Renal cortical epithelial cell (primary cell): ENCODE data around the gene KATNB1. TPM values are rescaled to one million over a fixed set of nuclear protein-coding genes. Genes with fewer than 3 reads are reported as not detected.

Source experiments
- DNase-seq: peaks from one replicate; pipeline ENCODE4 v3.0.0-alpha.2; 2011; ENCODE audit warnings: low read depth
- total RNA-seq: library from RNA; depleted of rRNA; stranded (reverse); fragments of >200 nt; gene quantifications from 2 replicates; pipeline ENCODE4 v1.2.3, GENCODE V29; 2014

The KATNB1 gene
- total RNA-seq, 1 donor from 2014 or later: 31.8 TPM

DNA sequence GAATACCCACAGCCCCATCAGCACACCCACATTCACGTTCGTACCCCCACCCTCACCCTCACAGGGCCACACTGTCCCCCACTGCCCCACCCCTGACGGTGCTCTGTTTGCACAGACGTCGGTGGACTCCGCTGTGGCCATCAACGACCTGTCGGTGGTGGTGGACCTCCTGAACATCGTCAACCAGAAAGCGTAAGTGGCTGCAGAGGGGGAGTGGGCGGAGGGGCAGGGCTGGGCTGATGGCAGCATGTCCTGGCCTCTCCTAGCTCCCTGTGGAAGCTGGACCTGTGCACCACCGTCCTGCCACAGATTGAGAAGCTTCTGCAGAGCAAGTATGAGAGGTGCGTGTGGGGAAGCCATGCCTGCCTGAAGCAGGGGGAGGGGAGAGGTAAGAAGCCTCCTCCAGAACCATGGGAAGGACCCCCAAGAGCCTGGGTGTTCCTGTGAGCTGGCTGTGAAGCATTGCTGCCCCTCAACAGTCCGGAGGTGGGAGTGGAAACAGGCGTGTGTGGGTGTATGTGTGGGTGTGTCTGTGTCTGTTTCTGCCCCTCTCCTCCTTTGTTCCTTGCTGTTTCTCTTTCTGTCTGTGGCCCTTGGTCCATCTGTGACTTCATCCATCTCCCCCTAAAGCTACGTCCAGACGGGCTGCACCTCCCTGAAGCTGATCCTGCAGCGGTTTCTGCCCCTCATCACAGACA, 20.3 kb downstream of the KATNB1 start:
- no peak for DNase-seq

DNA sequence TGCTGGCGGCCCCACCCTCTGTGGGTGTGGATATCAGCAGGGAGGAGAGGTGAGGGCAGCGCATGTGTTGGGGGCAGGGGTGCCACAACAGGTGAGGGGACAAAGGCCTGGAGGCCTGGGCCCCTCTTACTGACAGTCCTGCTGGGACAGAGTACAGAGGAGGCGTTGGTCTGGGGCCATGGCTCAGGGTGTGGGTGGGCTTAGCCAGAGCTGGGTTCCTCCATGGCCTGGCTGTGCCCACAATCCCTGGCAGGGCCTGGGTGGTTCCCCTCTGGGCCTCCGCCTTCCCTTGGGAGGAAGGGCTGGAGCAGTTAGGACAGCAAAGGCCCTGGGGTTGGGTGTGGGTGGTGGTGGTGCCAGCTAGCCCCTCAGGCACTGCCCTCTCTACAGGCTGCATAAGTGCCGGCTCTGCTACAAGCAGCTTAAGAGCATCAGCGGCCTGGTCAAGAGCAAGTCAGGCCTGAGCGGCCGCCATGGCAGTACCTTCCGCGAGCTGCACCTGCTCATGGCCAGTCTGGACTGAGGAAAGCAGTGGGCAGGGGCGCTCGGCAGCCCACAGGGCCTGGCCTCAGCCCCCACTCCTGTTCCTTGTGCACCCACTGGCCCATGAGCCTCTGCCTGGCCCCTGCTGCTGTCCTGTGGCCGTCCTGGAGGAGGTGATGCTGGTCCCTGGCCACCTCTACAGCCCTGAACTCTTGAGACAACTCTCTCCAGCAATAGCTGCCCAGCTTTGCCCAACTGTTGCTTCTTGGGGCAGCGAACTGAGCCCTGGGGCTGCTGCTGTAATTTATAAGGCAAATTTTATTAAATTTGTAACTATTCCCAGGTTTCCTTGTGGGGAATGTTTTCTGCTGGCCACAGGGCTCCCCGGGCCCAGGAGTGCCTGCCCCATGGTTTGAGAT, 21.1 kb downstream of the KATNB1 start:
- DNase-seq: no peak

DNA sequence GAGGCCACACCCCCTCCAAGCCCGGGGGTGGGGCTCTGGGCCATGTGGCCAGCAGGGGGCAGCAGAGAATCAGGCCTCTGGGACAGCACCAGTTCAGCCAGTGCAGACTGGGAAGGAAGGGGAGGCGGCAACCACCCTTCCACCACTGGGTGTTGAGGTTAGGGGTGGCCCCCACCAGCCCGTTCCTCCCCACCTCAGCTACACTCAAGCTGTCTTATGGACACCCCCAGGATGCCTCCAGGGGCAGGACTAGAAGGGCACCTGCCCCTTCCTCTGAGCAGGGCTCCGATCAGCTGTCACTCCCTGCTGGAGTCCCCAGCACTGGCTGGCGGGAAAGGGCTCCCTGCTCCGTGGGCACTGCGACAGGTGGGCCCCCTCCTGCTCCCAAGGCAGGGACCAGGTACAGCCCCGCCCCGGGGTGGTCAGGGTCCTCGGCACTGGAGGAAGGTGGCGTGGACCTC, 21.8 kb downstream of the KATNB1 start:
- DNase-seq: peak; percentile 44

DNA sequence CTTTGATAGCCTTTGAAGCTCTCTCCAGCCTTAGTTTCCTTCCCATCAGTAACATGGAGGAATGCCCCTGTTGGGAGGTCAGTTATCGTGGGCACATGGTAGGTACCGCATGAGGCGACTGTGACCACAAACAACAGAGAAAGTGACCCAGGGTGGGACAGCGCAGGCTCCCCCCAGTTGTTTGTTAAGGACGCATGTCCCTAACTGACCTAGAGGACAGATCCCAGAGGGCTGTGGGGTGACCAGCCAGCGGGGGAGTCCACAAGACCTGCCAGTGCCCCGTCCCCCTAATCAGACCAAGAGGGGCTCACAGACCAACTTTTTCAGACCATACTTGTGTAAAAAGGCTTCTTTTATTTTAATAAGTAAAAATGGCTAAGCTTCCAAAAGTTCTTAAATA, 22.3 kb downstream of the KATNB1 start:
- DNase-seq: no peak

DNA sequence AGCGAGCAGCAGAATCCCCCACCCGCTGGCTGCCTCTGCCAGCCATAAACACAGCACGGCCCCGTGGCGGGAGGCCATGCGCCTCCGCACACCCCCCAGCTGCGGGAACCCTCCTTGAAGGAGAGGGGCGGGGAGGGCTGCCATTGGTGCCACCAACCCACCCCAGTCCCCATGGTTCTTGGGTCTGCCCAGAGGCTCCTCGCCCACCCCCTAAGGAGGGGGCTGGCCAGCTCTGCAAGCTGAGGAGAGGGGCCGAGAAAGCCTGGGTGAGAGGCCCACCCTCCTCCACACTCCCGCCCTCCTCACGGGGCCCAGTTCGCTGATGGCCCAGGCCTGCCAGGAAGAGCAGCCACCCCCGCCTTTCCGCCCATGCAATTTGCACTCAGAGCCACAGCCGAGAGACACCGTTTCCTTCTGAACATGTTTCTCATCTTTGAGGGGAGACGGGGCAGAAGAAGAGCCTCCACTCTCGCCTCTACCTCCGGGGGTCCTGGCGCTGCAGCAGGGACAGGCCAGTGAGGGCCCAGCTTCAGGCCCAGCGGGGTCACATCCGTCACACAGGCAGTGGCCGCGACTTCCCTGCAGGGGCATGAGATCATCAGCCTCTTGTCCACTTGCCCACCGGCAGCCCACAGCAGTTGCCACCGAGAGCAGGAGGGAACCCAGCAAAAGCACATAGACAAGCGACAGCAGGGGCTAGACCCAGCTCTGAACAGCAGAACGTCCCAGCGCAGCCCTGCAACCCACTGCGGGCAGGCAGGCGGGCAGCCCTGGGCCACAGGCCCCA, 23.0 kb downstream of the KATNB1 start:
- no peak for DNase-seq

DNA sequence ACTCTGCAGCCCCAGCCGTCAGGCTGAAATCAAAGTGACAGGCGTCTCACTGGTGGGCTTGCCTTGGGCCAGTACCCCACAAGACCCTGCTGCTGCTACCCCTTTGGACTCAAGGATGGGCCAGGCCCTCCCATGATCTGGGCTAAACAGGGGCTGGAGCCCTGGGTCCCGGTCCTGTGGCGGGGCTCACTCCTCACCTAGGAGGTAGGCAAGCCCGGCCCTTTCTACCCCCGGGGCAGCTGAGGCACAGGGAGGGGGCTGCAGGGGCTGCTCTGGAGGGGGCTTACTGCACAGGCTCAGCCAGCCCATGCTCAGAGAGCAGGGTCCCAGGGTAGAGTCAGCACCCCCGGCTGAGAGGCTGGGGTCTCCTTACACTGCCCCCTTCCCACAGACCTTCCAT, 23.6 kb downstream of the KATNB1 start:
- no peak for DNase-seq

DNA sequence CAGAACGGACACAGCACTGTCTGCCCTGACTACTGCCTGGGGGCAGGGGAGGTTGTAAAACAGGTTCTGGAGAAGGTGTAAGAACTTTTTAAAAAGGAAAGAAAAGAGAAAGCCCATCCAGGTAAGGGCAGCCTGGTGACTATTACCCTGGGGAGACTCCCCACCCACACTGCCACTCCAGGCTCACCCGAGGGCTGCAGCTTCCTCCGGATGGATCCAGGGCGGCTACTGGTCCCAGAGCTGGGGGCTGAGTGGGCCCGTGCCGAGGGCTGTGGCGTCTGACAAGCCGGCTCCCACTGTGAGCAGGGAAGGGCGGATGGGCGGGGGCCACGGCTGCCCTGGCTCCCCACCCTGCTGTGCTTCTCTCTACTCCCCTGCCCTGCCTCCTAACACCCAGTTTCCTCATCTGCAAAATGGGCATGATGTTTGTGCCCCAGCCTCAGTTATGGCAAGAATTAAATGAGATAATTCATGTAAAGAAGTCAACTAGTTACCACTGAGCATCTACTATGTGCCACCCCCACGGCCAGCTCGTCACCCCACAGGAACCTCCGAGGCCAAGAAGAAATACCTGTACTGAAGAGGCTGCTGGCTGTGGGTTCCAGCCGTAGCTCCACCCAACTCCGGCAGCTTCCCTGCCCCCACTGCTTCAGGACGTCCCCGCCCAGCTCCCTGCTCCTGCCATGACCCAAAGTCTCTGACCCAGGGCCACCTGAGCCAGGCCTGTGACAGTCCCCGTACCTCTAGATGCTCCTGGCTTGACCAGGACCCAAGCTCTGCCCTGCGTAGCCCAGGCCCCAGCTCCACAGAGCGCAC, 24.2 kb downstream of the KATNB1 start:
- no peak for DNase-seq

- no peak for DNase-seq
These were observed 25.0 kb downstream of the KATNB1 start for GRCh38 chr16:57760357-57761160.

DNA sequence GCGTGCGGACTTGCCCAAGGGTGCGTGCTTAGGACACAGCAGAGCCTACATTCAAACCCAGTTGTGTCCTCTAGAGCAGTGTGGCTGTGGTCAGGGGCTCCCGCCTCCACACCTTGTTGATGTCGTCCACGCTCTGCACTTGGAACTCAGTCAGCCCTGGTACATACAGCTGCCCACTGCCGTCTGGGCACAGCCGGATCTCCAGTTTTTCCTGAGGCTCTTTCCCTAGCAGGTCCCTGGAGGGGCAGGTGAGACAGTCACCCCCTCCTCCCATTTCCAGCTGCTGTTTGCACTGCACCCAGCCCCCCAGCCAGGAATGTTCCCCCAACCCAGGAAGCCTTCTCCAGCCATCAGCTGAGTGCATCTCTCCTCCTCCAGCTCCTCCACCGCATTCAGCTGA, 25.7 kb downstream of the KATNB1 start:
- no peak for DNase-seq

DNA sequence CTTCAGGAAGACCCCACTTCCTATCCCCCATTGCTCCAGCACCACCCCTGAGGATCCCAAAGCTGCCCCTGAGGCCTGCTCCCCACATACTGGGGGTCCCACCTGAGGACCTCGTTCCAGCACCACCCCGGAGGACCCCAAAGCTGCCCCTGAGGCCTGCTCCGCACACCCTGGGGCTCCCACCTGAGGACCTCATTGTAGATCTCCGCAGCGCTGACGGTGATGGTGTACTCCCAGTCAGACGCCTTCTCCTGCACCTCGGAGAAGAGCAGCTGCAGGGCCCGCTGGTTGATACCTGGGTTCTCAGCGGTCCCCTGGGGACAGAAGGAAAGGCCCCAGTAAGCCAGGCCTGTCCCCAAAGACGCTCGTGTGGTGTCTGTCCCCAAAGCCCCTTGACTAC, 26.4 kb downstream of the KATNB1 start:
- no peak for DNase-seq

DNA sequence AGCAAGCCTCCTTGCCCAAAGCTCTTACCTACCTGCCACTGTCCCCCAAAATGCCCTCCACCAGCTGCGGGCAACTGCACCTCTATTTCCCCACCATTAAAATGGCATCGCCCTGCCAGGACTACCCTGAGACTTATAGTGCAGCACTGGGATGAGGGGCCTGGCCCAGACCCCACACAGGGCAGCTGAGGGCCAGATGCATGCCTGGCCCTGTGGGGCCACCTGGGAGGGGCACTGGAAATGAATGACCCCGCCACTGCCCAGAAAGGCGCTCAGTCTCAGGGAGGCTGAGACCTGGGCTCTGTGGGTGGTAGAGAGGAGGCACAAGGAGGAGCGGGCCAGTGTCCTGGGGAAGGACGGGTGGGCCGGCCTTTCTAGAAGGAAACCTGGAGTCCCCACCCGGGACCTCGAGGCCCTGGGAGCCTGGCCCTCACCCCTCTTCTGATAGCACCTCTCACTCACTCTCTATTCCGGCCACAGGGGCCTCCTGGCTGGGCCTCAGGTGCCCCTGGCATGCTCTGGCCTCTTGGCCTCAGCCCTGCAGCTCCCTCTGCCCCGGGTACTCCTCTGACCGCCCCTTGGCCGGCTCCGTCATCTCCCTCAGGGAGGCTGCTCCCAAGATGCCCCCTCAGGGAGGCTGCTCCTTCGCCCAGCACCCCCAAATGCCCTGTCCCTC, 26.9 kb downstream of the KATNB1 start:
- no peak for DNase-seq

DNA sequence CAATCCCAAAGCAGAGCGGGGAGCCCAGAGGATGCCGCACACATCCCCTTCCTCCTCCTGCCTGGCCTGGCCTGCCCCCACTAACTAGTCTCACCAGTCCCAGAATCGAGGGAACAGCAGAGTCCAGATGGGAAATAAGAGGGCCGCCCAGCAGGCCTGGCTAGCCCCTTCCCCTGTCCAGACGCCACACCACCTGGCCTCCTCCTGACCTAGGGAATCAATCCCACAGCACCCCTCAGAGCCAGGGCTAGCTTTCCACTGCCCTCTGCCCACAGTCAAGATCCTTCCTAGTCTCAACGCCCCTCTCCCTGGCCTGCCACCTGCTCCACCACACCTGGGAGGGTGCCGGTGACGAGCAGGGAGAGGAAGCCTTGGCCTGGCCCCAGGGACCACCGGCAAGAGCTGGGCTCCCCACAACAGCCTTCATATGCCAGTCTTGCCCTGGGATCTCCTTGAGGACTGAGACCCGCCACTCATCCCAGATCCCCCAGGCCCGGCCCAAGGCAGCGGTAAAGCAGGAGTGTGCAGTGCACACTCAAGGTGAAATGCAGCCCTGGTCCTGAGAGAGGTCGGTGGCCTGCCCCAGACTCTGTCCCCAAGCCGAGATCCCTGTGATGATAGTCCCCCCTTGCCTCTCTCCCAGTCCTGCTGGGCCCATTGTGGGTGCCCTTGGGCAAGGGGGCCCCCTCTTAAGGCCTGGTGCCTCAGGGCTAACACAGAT, 27.9 kb downstream of the KATNB1 start:
- DNase-seq: no peak

GRCh38 chr16:57764006-57764340, 28.4 kb downstream of the KATNB1 start:
- no peak for DNase-seq

DNA sequence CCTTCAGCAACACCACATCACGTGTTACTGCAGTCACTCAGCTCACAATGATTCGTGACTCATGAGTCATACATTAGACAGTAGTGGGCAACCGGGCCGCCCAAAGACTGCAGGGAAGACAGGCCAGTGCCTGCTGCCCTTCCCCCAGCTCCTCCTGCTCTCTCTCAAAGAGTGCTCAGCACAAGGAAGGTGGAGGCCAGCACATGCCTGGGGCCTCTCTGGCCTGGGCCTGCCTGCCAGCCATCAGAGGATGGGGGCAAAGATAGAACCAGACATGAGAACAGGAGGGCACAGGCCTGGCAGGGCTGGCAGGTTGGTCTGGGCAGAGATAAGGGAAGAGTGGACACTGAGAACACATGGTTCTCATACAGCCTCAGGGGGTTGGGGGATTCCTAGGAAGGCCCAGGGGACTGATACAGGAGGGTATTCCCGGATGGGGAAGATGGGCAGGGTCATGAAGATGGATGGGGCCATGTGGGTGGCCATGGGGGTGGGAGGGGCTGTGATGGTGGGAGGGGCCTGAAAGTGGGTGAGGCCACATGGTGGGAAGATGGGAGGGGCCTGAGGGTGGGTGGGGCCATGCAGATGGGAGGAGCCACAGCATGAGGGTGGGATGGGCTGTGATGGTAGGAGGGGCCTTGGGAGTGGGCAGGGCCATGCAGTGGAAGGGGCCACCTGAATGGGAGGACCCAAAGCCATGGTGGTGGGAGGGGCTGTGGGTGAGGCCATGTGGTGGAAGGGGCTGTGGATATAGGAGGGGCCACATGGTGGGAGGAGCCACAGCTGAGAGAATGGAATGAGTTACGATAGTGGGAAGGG, 29.0 kb downstream of the KATNB1 start:
- peak; percentile 92 for DNase-seq

- DNase-seq: no peak
These were observed 29.7 kb downstream of the KATNB1 start for GRCh38 chr16:57765160-57765728.

DNA sequence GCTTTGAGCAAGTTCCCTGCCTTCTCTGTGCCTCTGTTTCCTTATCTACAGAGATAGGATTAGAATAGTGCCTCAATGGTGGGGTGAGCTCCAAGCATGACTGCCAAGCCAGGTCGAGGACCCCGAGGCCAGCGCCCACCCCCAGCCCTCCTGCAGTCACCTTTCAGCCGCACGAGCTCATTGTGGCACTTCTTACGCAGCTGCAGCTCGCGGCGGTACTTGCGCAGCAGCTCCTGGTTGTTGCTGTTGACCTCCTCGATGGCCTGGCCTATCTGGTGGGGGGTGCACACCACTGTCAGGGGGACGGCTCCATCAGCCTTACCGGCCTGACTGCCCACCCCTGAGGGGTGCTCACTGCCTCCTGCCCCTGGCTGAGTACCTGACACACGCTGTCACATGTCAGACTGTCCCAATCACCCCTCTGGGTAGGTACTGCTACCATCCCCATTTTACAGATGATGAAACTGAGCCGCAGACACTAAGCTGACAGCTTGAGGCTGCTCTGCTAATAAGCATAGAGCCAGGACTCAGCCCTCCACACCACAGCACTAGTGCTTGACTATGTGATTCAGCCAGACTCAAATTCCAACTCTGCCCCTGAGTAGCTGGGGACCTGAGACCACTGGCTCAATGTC, 31.3 kb downstream of the KATNB1 start:
- no peak for DNase-seq

DNA sequence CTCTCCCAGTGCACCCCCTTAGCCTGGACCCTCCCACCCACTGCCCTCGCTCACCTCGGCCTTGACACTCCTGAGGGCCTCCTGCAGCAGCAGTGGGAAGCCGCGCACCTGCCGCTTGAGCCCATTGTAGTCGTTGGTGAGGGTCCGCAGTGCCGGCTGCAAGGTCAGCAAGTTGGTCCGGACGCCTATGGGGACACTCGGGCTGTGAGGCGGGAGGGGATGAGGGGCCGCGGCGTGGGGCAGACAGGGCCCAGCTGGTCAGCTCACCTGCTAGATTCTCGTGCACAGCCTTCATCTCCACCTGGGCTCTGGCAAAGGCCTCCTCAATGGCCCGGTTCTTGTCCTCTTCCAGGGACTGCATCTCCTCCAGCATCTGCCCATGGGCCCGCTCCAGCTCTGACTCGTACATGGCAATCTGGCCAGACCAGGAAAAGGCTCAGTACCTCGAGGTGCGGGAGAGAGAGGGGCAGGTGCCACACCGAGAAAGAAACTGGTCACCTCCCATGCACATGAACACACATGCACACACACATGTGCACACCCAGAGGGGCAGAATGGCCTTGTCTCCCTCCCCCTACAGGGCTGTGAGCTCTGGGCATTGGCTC, 34.1 kb downstream of the KATNB1 start:
- no peak for DNase-seq
